ENCODE data around the gene IL6R.

- TF ChIP-seq CTCF (IDR thresholded peaks at IDR 0.05) (no peak), POLR2A (IDR thresholded peaks at IDR 0.05) (no peak), EP300 (IDR thresholded peaks at IDR 0.05) (no peak), POLR2AphosphoS5 (IDR thresholded peaks at IDR 0.05) (no peak)
Measured at GRCh38 chr1:154469844-154470560, 64.9 kb downstream of the IL6R start.
